Hepatocyte (in vitro differentiated cells): ENCODE data around the gene IER3IP1. TPM values are rescaled to one million over a fixed set of nuclear protein-coding genes. Genes with fewer than 3 reads are reported as not detected.

Source experiments
- DNase-seq: peaks from one replicate; pipeline ENCODE4 v3.0.0-alpha.2; 2016; ENCODE audit warnings: low spot score
- H2AFZ ChIP-seq: fragments of 200-600 bp; sonication (generic); 2 replicates; pipeline ENCODE4 v1.6.0; 2016; ENCODE audit warnings: antibody characterized with exemption, mild to moderate bottlenecking
- H3K27ac ChIP-seq: fragments of 200-600 bp; sonication (generic); 2 replicates; pipeline ENCODE4 v1.5.1; 2016; ENCODE audit warnings: mild to moderate bottlenecking
- H3K27me3 ChIP-seq: fragments of 200-600 bp; sonication (generic); 2 replicates; pipeline ENCODE4 v1.6.1; 2016
- H3K36me3 ChIP-seq: fragments of 200-600 bp; sonication (generic); replicated peaks from 2 replicates; pipeline ENCODE4 v1.5.1; 2016; ENCODE audit warnings: low read depth; ENCODE audit not compliant: insufficient read depth
- H3K4me1 ChIP-seq: fragments of 200-600 bp; sonication (generic); 2 replicates; pipeline ENCODE4 v1.5.1; 2016; ENCODE audit warnings: mild to moderate bottlenecking, moderate library complexity; ENCODE audit not compliant: insufficient read depth
- H3K4me2 ChIP-seq: fragments of 200-600 bp; sonication (generic); 2 replicates; pipeline ENCODE4 v1.6.0; 2016
- H3K4me3 ChIP-seq: fragments of 200-600 bp; sonication (generic); 2 replicates; pipeline ENCODE4 v1.5.1; 2016; ENCODE audit warnings: mild to moderate bottlenecking
- H3K79me2 ChIP-seq: fragments of 200-600 bp; sonication (generic); 2 replicates; pipeline ENCODE4 v1.6.0; 2017; ENCODE audit warnings: mild to moderate bottlenecking
- H3K9me2 ChIP-seq: fragments of 200-600 bp; sonication (generic); replicated peaks from 2 replicates; pipeline ENCODE4 v1.6.0; 2017; ENCODE audit warnings: mild to moderate bottlenecking; ENCODE audit not compliant: insufficient read depth
- H3K9me3 ChIP-seq: fragments of 200-600 bp; sonication (generic); 2 replicates; pipeline ENCODE4 v1.5.1; 2016; ENCODE audit warnings: low read depth, mild to moderate bottlenecking
- H4K20me1 ChIP-seq: fragments of 200-600 bp; sonication (generic); 2 replicates; pipeline ENCODE4 v1.6.0; 2016; ENCODE audit warnings: mild to moderate bottlenecking; ENCODE audit not compliant: insufficient read depth, poor library complexity, severe bottlenecking
- EZH2 ChIP-seq: fragments of 200-600 bp; sonication (generic); IDR thresholded peaks from 2 replicates; pipeline ENCODE4 v1.6.1; 2016; ENCODE audit warnings: antibody characterized with exemption, mild to moderate bottlenecking, borderline replicate concordance
- EZH2phosphoT487 ChIP-seq: fragments of 200-600 bp; sonication (generic); IDR thresholded peaks from one replicate; pipeline ENCODE4 v1.6.1; 2018; ENCODE audit warnings: antibody characterized with exemption, mild to moderate bottlenecking, low read depth, moderate library complexity; ENCODE audit not compliant: unreplicated experiment, severe bottlenecking
- WGBS: methylation state at CpG from one replicate; pipeline ENCODE4 v1.1.6; 2016; ENCODE audit warnings: low lambda C conversion rate; ENCODE audit errors: missing lambda C conversion rate; 5-methylcytosine and 5-hydroxymethylcytosine counted together
- polyA plus RNA-seq: library from polyadenylated mRNA; unstranded; fragments of >200 nt; fragmentation: Nextera tagmentation; extraction: Ambion mirVana; gene quantifications from 2 replicates; pipeline ENCODE4 v1.2.1, GENCODE V29; 2016
- total RNA-seq: library from RNA; depleted of rRNA; stranded (reverse); fragments of >200 nt; gene quantifications from 2 replicates; pipeline ENCODE4 v1.2.3, GENCODE V29; 2014
- TF ChIP-seq, protein P1 (sequence below): fragments of 200-600 bp; sonication (generic); IDR thresholded peaks from 2 replicates; pipeline ENCODE4 v1.5.1; 2016; ENCODE audit warnings: antibody characterized with exemption, mild to moderate bottlenecking; ENCODE audit not compliant: poor library complexity

IER3IP1 gene, protein sequence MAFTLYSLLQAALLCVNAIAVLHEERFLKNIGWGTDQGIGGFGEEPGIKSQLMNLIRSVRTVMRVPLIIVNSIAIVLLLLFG
- total RNA-seq: 30.9 and 32.6 TPM in 2 replicates
- 29.7 and 33.8 TPM in 2 replicates for polyA plus RNA-seq

DNA sequence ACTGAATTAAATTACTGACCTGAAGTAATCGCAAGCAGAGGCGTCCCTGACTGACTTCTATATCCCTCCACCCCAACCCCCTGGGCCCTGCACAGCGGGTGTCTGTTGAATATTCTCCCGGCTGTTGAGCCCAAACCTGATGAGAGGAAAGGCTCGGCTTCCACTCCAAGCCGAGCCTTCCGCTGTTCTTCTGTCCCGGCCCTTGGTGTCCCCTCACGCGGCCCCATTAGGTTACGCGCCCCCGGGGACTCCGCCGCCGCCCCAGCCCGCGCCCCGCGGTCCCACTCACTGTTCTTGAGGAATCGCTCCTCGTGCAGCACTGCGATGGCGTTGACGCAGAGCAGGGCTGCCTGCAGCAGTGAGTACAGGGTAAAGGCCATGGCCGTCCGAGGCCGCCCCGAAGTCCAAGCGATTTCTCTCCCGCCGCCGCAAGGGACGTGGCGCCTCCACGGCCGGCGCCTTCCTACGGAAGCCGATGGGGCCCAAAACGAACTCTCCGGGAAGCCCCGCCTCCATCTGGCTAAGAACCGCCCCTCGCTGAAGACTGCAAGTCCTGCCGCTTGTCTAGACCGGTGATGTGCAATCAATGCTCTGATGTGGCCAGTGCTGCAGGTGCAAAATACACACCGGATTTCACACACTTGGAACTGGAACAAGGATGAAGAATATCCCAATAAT is at the start of gene IER3IP1:
TSS of gene IER3IP1 (minus strand) at position 467 of the 678 bp plus-strand sequence. CDS start at position 380, 87 bp downstream.
- peaks cover 49% of the 10 kb centered on the region for H3K79me2 ChIP-seq
- peak; percentile 95 for DNase-seq
- H3K9me2 ChIP-seq: no peaks in the 10 kb centered on the region
- H3K4me1 ChIP-seq: peaks cover 13% of the 10 kb centered on the region
- peak within 1 kb of the TSS; percentile 88 for H2AFZ ChIP-seq
- peak within 1 kb of the TSS; percentile 80 for H3K4me2 ChIP-seq
- TF ChIP-seq EZH2: no peak
- TF ChIP-seq, protein P1, sequence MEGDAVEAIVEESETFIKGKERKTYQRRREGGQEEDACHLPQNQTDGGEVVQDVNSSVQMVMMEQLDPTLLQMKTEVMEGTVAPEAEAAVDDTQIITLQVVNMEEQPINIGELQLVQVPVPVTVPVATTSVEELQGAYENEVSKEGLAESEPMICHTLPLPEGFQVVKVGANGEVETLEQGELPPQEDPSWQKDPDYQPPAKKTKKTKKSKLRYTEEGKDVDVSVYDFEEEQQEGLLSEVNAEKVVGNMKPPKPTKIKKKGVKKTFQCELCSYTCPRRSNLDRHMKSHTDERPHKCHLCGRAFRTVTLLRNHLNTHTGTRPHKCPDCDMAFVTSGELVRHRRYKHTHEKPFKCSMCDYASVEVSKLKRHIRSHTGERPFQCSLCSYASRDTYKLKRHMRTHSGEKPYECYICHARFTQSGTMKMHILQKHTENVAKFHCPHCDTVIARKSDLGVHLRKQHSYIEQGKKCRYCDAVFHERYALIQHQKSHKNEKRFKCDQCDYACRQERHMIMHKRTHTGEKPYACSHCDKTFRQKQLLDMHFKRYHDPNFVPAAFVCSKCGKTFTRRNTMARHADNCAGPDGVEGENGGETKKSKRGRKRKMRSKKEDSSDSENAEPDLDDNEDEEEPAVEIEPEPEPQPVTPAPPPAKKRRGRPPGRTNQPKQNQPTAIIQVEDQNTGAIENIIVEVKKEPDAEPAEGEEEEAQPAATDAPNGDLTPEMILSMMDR: no peak
- no peak for TF ChIP-seq EZH2phosphoT487
- no peaks in the 10 kb centered on the region for H3K9me3 ChIP-seq
- H3K4me3 ChIP-seq: peak within 1 kb of the TSS; percentile 93
- under 1% methylated on average over 35 of the region's 48 CpGs for WGBS
- H3K27ac ChIP-seq: peak within 1 kb of the TSS; percentile 96
- peaks cover 33% of the 10 kb centered on the region for H4K20me1 ChIP-seq
- no peaks in the 10 kb centered on the region for H3K36me3 ChIP-seq
- H3K27me3 ChIP-seq: no peaks in the 10 kb centered on the region

DNA sequence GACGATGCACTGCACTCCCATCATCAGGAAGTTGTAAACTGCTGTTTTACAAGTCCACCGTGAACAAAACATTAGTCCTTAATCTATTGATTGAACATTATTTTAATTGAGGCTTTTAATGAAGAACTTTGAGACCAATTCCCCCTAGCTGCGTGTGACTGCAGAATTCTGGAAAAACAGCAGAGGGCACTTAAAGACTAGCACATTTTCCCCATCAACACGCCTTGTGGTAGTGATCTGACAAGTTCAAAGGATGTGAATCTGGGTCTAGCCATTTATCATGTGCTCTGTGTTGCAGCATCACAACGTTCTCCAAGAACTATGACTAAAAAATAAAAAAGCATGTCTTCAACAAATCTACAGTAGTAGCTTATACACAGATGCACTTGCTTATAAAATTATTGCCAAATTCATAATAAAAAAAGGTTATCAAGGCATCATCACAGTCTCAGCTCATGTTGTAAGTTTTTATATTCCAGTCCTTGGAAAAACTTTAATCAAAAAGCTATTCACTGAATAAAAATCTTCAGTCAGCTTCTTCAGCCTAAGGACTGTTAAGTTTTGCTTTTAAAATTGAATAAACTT is 39.5 kb upstream of the IER3IP1 start:
- TF ChIP-seq, protein P1: peak; percentile 85
- TF ChIP-seq EZH2phosphoT487 (no peak), EZH2 (no peak)
- Histone ChIP-seq H3K4me3 (no peak overlapping the region), H3K4me2 (no peak overlapping the region), H3K27me3 (peaks cover 44% of the 10 kb centered on the region), H3K4me1 (no peaks in the 10 kb centered on the region), H3K9me3 (no peaks in the 10 kb centered on the region), H3K9me2 (no peaks in the 10 kb centered on the region), H4K20me1 (no peaks in the 10 kb centered on the region), H2AFZ (no peak overlapping the region), H3K27ac (no peak overlapping the region), H3K79me2 (no peaks in the 10 kb centered on the region), H3K36me3 (no peaks in the 10 kb centered on the region)
- DNase-seq: peak; percentile 78
- under 1% methylated on average over 5 of the region's 5 CpGs for WGBS

DNA sequence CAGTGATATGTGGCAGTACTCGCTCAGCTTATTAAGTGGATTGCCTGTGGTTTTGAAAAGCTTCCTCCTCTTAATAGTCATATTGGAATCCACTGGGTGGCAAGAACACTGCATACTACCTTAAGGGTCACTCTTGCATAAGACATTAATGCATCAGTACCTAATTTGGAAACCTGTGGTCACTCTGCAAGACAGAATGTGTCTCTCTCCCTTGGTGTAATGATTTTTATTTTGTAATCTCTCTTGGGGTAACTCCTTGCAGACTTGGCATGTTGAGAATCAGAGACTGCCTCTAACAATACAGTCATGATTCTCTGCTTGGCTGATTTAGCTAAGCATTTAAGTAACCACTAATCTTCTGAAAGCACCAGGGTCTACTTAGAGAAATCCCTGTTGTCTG is 33.0 kb upstream of the IER3IP1 start:
- Histone ChIP-seq H3K9me3 (no peaks in the 10 kb centered on the region), H4K20me1 (no peaks in the 10 kb centered on the region), H3K79me2 (no peaks in the 10 kb centered on the region), H3K4me2 (no peak overlapping the region), H3K36me3 (no peaks in the 10 kb centered on the region), H2AFZ (no peak overlapping the region), H3K4me3 (no peak overlapping the region), H3K9me2 (no peaks in the 10 kb centered on the region), H3K27ac (no peak overlapping the region), H3K4me1 (no peaks in the 10 kb centered on the region), H3K27me3 (peaks cover 47% of the 10 kb centered on the region)
- WGBS: 79% methylated on average over 1 of the region's 1 CpG
- TF ChIP-seq, protein P1: no peak
- DNase-seq: no peak
